NCI-H1105 treated with DMSO at 0.1 percent for 48 hours (cell line): ENCODE data around the gene SYT7.
"Not testable (repeated sequence)": the region's sequence is repeated elsewhere in the genome, so short reads cannot be mapped to it uniquely, and the experiment has no call there.

Experiments used
- DNase-seq: peaks from one replicate; lab custom pipeline; 2025; lab: John Stamatoyannopoulos, UW

The SYT7 gene

GRCh38 chr11:61475433-61475832, 105.4 kb downstream of the SYT7 start:
- DNase-seq, result no peak

GRCh38 chr11:61474013-61474643, 106.7 kb downstream of the SYT7 start:
- DNase-seq, result no peak

- DNase-seq, result no peak
These were observed 107.4 kb downstream of the SYT7 start for GRCh38 chr11:61473370-61474012.

GRCh38 chr11:61472868-61473267, 108.0 kb downstream of the SYT7 start:
- no peak for DNase-seq

GRCh38 chr11:61472282-61472681, 108.6 kb downstream of the SYT7 start:
- DNase-seq, result no peak

- no peak for DNase-seq
These were observed 112.9 kb downstream of the SYT7 start for GRCh38 chr11:61468002-61468401.

- not testable (repeated sequence) for DNase-seq
These were observed 113.3 kb downstream of the SYT7 start for GRCh38 chr11:61467602-61468001.
